Measurements from ENCODE around the gene EVPL.

DNA sequence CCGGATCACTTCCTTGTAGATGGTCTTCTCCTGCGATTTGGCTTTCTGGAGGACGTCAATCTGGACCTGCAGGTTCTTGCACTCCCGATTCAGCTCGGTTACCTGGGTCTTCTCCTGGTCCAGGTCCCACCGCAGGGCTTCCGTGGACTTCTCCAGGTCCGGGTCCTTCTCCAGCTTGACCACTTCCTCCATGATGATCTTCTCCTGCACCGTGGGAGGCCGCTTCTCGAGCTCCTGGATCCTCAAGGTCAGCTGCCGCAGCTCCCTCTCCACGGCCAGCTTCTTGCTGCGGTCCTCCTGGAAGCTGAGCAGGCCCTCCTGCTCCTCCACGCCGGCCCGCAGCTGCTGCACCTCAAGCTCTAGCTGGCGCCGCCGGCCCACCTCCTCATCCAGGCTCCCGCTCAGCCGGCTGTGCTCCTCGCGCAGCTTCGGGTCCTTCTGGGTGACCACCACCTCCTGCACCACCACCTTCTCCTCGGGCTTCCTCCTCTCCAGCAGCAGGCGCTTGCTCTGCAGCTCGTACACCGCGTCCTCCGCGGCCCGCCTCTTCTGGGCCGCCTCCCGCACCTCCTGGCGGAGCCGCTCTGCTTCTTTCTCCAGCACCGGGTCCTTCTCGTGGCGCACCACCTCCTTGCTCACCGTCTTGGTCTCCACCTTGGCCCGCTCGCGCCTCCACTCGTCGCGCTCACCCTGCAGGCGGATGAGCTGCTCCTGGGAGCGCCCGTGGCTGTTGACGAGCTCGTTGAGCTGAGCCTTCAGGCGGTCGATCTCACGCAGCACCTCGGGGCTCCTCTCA is 18.3 kb downstream of the EVPL start:
- TF ChIP-seq CTCF (IDR thresholded peaks at IDR 0.05) (no peak), POLR2A (IDR thresholded peaks at IDR 0.05) (no peak)
